Measurements from ENCODE around the gene SYP.

- TF ChIP-seq EZH2 (IDR thresholded peaks at IDR 0.05) = no peak
- TF ChIP-seq CTCF (IDR thresholded peaks at IDR 0.05) = no peak
- TF ChIP-seq EZH2phosphoT487 (IDR thresholded peaks at IDR 0.05) = no peak
Observed at GRCh38 chrX:49199906-49200771, at the start of gene SYP.
